GM23338 (cell line): Measurements from ENCODE around the gene ARID1B. TPM values are rescaled to one million over a fixed set of nuclear protein-coding genes. Genes with fewer than 3 reads are reported as not detected.

ENCODE experiments used
- ATAC-seq: fragments of 200-7000 bp; cut with Tn5 transposase; 3 replicates; pipeline ENCODE4 v1.9.1; 2020
- DNase-seq: peaks from one replicate; pipeline ENCODE4 v3.0.0-alpha.2; 2015; ENCODE audit warnings: low spot score
- H2AFZ ChIP-seq: fragments of 200-600 bp; sonication (generic); 2 replicates; pipeline ENCODE4 v1.8.0; 2016; ENCODE audit warnings: antibody characterized with exemption, mild to moderate bottlenecking, moderate library complexity
- H3F3A ChIP-seq: fragments of 200-600 bp; sonication (generic); replicated peaks from 2 replicates; pipeline ENCODE4 v1.8.0; 2017; ENCODE audit warnings: antibody characterized with exemption, mixed run types, low read depth
- H3K27ac ChIP-seq: fragments of 200-600 bp; sonication (generic); 2 replicates; pipeline ENCODE4 v1.6.1; 2016; ENCODE audit warnings: low read depth
- H3K27me3 ChIP-seq: fragments of 200-600 bp; sonication (generic); 2 replicates; pipeline ENCODE4 v1.8.0; 2016; ENCODE audit warnings: mild to moderate bottlenecking, mixed run types, moderate library complexity; ENCODE audit not compliant: insufficient read depth
- H3K36me3 ChIP-seq: fragments of 200-600 bp; sonication (generic); 2 replicates; pipeline ENCODE4 v1.8.0; 2016; ENCODE audit warnings: mild to moderate bottlenecking; ENCODE audit not compliant: insufficient read depth
- H3K4me1 ChIP-seq: fragments of 200-600 bp; sonication (generic); 2 replicates; pipeline ENCODE4 v1.8.0; 2016; ENCODE audit warnings: mild to moderate bottlenecking, moderate library complexity; ENCODE audit not compliant: insufficient read depth
- H3K4me2 ChIP-seq: fragments of 200-600 bp; sonication (generic); 2 replicates; pipeline ENCODE4 v1.7.1; 2017; ENCODE audit warnings: mixed run types
- H3K4me3 ChIP-seq: fragments of 200-600 bp; sonication (generic); 2 replicates; pipeline ENCODE4 v1.6.1; 2016; ENCODE audit warnings: mixed run types
- H3K79me2 ChIP-seq: fragments of 200-600 bp; sonication (generic); replicated peaks from 2 replicates; pipeline ENCODE4 v1.8.0; 2017; ENCODE audit warnings: mild to moderate bottlenecking; ENCODE audit not compliant: insufficient read depth
- H3K9me2 ChIP-seq: fragments of 200-600 bp; sonication (generic); 2 replicates; pipeline ENCODE4 v1.8.0; 2017; ENCODE audit not compliant: insufficient read depth
- H4K20me1 ChIP-seq: fragments of 200-600 bp; sonication (generic); replicated peaks from 2 replicates; pipeline ENCODE4 v1.8.0; 2017; ENCODE audit warnings: mild to moderate bottlenecking; ENCODE audit not compliant: insufficient read depth
- H3K27ac Mint-ChIP-seq: 2 replicates; pipeline ENCODE4 v1.8.0; 2020; ENCODE audit warnings: inconsistent platforms, mild to moderate bottlenecking, moderate library complexity, mixed read lengths
- H3K27me3 Mint-ChIP-seq: 3 replicates; pipeline ENCODE4 v1.8.0; 2022; ENCODE audit warnings: low read depth, mild to moderate bottlenecking, moderate library complexity, mixed read lengths, inconsistent platforms; ENCODE audit not compliant: insufficient read depth, poor library complexity
- H3K36me3 Mint-ChIP-seq: 3 replicates; pipeline ENCODE4 v1.8.0; 2021; ENCODE audit warnings: low read depth, mild to moderate bottlenecking, inconsistent platforms, moderate library complexity, mixed read lengths
- H3K4me1 Mint-ChIP-seq: 3 replicates; pipeline ENCODE4 v1.8.0; 2020; ENCODE audit warnings: mild to moderate bottlenecking, inconsistent platforms, mixed read lengths
- H3K4me3 Mint-ChIP-seq: 3 replicates; pipeline ENCODE4 v1.8.0; 2021; ENCODE audit warnings: moderate library complexity, mild to moderate bottlenecking, inconsistent platforms, mixed read lengths
- H3K9me3 Mint-ChIP-seq: 3 replicates; pipeline ENCODE4 v1.8.0; 2020; ENCODE audit warnings: moderate library complexity, mild to moderate bottlenecking, inconsistent platforms, mixed read lengths
- CREB1 ChIP-seq: fragments of 250-450 bp; sonication (Bioruptor Pico); IDR thresholded peaks from 2 replicates; pipeline ENCODE4 v1.5.0; 2020; ENCODE audit warnings: low read depth, mild to moderate bottlenecking, moderate library complexity
- CTCF ChIP-seq, 2 experiments: fragments of 200-600 bp in 1 of 2; sonication (generic) in 1 of 2; conservative IDR thresholded peaks; 2 replicates each; pipeline versions ENCODE4 v1.5.1 to v1.6.1; 2016 to 2017; ENCODE audit warnings: antibody characterized with exemption in 2 of 2, low read depth in 2 of 2, mild to moderate bottlenecking in 2 of 2, moderate library complexity in 1 of 2
- ETS1 ChIP-seq: IDR thresholded peaks from 2 replicates; pipeline ENCODE4 v1.6.1; 2016; ENCODE audit warnings: antibody characterized with exemption
- EZH2 ChIP-seq: fragments of 200-600 bp; sonication (generic); IDR thresholded peaks from one replicate; pipeline ENCODE4 v1.8.0; 2017; ENCODE audit warnings: antibody characterized with exemption, mild to moderate bottlenecking, low read depth; ENCODE audit not compliant: unreplicated experiment
- EZH2phosphoT487 ChIP-seq: fragments of 200-600 bp; sonication (generic); IDR thresholded peaks from one replicate; pipeline ENCODE4 v1.8.1; 2018; ENCODE audit warnings: antibody characterized with exemption; ENCODE audit not compliant: unreplicated experiment
- JUNB ChIP-seq: IDR thresholded peaks from one replicate; pipeline ENCODE4 v1.6.1; 2016; ENCODE audit warnings: antibody characterized with exemption; ENCODE audit not compliant: unreplicated experiment
- NANOG ChIP-seq: IDR thresholded peaks from 2 replicates; pipeline ENCODE4 v1.6.1; 2016; ENCODE audit warnings: antibody characterized with exemption, borderline replicate concordance
- POLR2AphosphoS5 ChIP-seq: IDR thresholded peaks from 2 replicates; pipeline ENCODE4 v1.6.1; 2016; ENCODE audit warnings: antibody characterized with exemption, low read depth
- STAT1 ChIP-seq: IDR thresholded peaks from one replicate; pipeline ENCODE4 v1.6.1; 2016; ENCODE audit warnings: antibody characterized with exemption; ENCODE audit not compliant: unreplicated experiment
- ZNF331 ChIP-seq: fragments of 250-450 bp; sonication (Bioruptor Pico); IDR thresholded peaks from 2 replicates; pipeline ENCODE4 v1.5.0; 2020; ENCODE audit warnings: low read depth, mild to moderate bottlenecking, moderate library complexity
- polyA plus RNA-seq: library from polyadenylated mRNA; unstranded; fragments of >200 nt; fragmentation: Nextera tagmentation; extraction: Ambion mirVana; gene quantifications from 2 replicates; pipeline ENCODE4 v1.2.1, GENCODE V29; 2016
- total RNA-seq: library from RNA; depleted of rRNA; stranded (reverse); fragments of >200 nt; shearing (Covaris generic); gene quantifications from 2 replicates; pipeline ENCODE4 v1.2.3, GENCODE V29; 2014

Gene ARID1B
- total and polyA plus RNA-seq, 2 experiments from 2014 or later = 59.3 to 72.2 TPM

- Histone ChIP-seq H3K4me2 (no peak overlapping the region), H3K9me2 (no peaks in the 10 kb centered on the region), H3K36me3 (no peaks in the 10 kb centered on the region), H4K20me1 (no peaks in the 10 kb centered on the region), H3K27me3 (no peaks in the 10 kb centered on the region), H3F3A (no peaks in the 10 kb centered on the region), H2AFZ (no peak overlapping the region), H3K27ac (no peak overlapping the region), H3K79me2 (peaks cover 65% of the 10 kb centered on the region), H3K4me3 (no peak overlapping the region), H3K4me1 (peaks cover 18% of the 10 kb centered on the region)
- Mint-ChIP-seq H3K4me3 (no peak overlapping the region), H3K36me3 (no peaks in the 10 kb centered on the region), H3K4me1 (peaks cover 35% of the 10 kb centered on the region), H3K27ac (peak overlapping the region; percentile 75; the same call in 1 of the 2 replicates), H3K27me3 (peaks cover 14% of the 10 kb centered on the region), H3K9me3 (no peaks in the 10 kb centered on the region)
- no peak for DNase-seq
- peak; percentile 54 for ATAC-seq
- no peak for TF ChIP-seq STAT1
- no peak for TF ChIP-seq CTCF (conservative IDR thresholded peaks at IDR 0.05; ENCODE audit: low read depth in 2 of 2)
- no peak for TF ChIP-seq JUNB
- no peak for TF ChIP-seq NANOG
- no peak for TF ChIP-seq ETS1
These were observed 272.0 kb downstream of the ARID1B start for GRCh38 chr6:157049133-157049532.

GRCh38 chr6:157050537-157051265, 273.5 kb downstream of the ARID1B start:
- no peaks in the 10 kb centered on the region for H3K36me3 ChIP-seq
- H3K4me3 ChIP-seq = no peak overlapping the region
- H3K27ac ChIP-seq = no peak overlapping the region
- H3K4me3 Mint-ChIP-seq = no peak overlapping the region
- no peak overlapping the region for H2AFZ ChIP-seq
- no peaks in the 10 kb centered on the region for H3K9me2 ChIP-seq
- peak overlapping the region; percentile 8; the same call in 1 of the 2 replicates for H3K27ac Mint-ChIP-seq
- H3K4me1 Mint-ChIP-seq = peaks cover 38% of the 10 kb centered on the region
- ATAC-seq = no peak
- H3K27me3 Mint-ChIP-seq = peaks cover 12% of the 10 kb centered on the region
- H3K4me1 ChIP-seq = peaks cover 18% of the 10 kb centered on the region
- H3K36me3 Mint-ChIP-seq = peaks cover 10% of the 10 kb centered on the region
- DNase-seq = no peak
- peaks cover under 1% of the 10 kb centered on the region; the same call in 1 of the 3 replicates for H3K9me3 Mint-ChIP-seq
- H4K20me1 ChIP-seq = 0 out of 2 replicates have a peak, but pooled peaks cover 5% of the 10 kb centered on the region
- no peaks in the 10 kb centered on the region for H3K27me3 ChIP-seq
- H3K4me2 ChIP-seq = 0 out of 2 replicates have a peak overlapping the region, but pooled peaks have one; percentile 13
- TF ChIP-seq EZH2phosphoT487 (no peak), CTCF (conservative IDR thresholded peaks at IDR 0.05; ENCODE audit: low read depth in 2 of 2) (no peak), POLR2AphosphoS5 (no peak), NANOG (no peak), ETS1 (no peak), ZNF331 (CRISPR knock-in tag) (no peak), CREB1 (CRISPR knock-in tag) (no peak), STAT1 (no peak), EZH2 (no peak)
- no peaks in the 10 kb centered on the region for H3F3A ChIP-seq
- H3K79me2 ChIP-seq = peaks cover 73% of the 10 kb centered on the region
